Uterus (tissue), 2 donors: Measurements from ENCODE around the gene RAPSN.

Experiments used
- CTCF ChIP-seq, 4 experiments: fragments of 200-600 bp in 2 of 4; fragments of 450-650 bp in 2 of 4; sonication (generic) in 2 of 4; IDR thresholded peaks; one replicate each; pipeline ENCODE4 v1.5.1; 2016 to 2019; ENCODE audit warnings: antibody characterized with exemption in 4 of 4, mild to moderate bottlenecking in 2 of 4, moderate library complexity in 1 of 4
- POLR2A ChIP-seq, 2 donors: fragments of 450-650 bp; IDR thresholded peaks; one replicate each; pipeline ENCODE4 v1.6.1; 2016; ENCODE audit warnings: antibody characterized with exemption in 2 of 2, mild to moderate bottlenecking in 1 of 2, moderate library complexity in 1 of 2

- no peak for TF ChIP-seq CTCF (IDR thresholded peaks at IDR 0.05)
- no peak for TF ChIP-seq POLR2A (IDR thresholded peaks at IDR 0.05)
These were observed 38.3 kb downstream of the RAPSN start for GRCh38 chr11:47410370-47411264.
